Right cardiac atrium (tissue), 5 donors: ENCODE measurements around the gene CKAP2L. TPM values are rescaled to one million over a fixed set of nuclear protein-coding genes. Genes with fewer than 3 reads are reported as not detected.

Experiments
- ATAC-seq, 2 donors: fragments of 200-7000 bp; cut with Tn5 transposase; one replicate each; pipeline versions ENCODE4 v1.8.0 to v1.9.1; 2020; ENCODE audit warnings: moderate library complexity in 2 of 2, mild to moderate bottlenecking in 1 of 2
- DNase-seq, 3 donors: peaks; one replicate each; pipeline ENCODE4 v3.0.0-alpha.2; 2020
- H3K27ac ChIP-seq: one replicate; pipeline ENCODE4 v1.5.1; 2013; ENCODE audit warnings: mild to moderate bottlenecking, low read length, control low read depth, moderate library complexity
- H3K27me3 ChIP-seq: one replicate; pipeline ENCODE4 v1.6.1; 2013; ENCODE audit not compliant: control insufficient read depth, insufficient read depth
- H3K4me1 ChIP-seq: one replicate; pipeline ENCODE4 v1.6.1; 2013; ENCODE audit warnings: low read length; ENCODE audit not compliant: control insufficient read depth, insufficient read depth
- H3K4me3 ChIP-seq: one replicate; pipeline ENCODE4 v1.5.1; 2013; ENCODE audit warnings: low read length, control low read depth
- H3K9me3 ChIP-seq: one replicate; pipeline ENCODE4 v1.6.1; 2013; ENCODE audit warnings: low read length; ENCODE audit not compliant: control insufficient read depth
- WGBS: extraction: QIAGEN DNeasy Blood & Tissue Kit; methylation state at CpG from one replicate; pipeline ENCODE4 v1.1.7; 2013; 5-methylcytosine and 5-hydroxymethylcytosine counted together
- intact Hi-C, 4 donors: fragments of 100-400 bp; cut with DNase I; formaldehyde crosslinking; loops; one replicate each; pipeline versions ENCODE4 v1.11.0 to v1.14.0; 2022 to 2023
- polyA plus RNA-seq: library from polyadenylated mRNA; stranded (reverse); fragments of 200-250 nt; gene quantifications from one replicate; pipeline ENCODE4 v1.2.3, GENCODE V29; 2013
- total RNA-seq, 4 donors: library from RNA; stranded (reverse); fragmentation: NEBNext Ultra II Directional; extraction: Animal tissue kit (Norgen Biotek cat#: 25700); gene quantifications; one replicate each; pipeline ENCODE4 v1.2.1, GENCODE V29; 2021
- donor health status: healthy with polysubstance abuse.
- donor health status: DM: no; HTN: yes; CAD: no.
- donor health status: DM: no; HTN: no; CAD: no.
- donor health status: DM: no; HTN: yes; CAD: no; lungs with severe emphysema.
- donor health status: DM: yes; HTN: yes; CAD: no.

Gene CKAP2L
- total and polyA plus RNA-seq, 5 donors: 0.26 to 0.46 TPM; not detected in 3

GRCh38 chr2:112688086-112688880 is 76.1 kb downstream of the CKAP2L start:
- intact Hi-C loops: no loop called here
- Histone ChIP-seq H3K27ac (no peak overlapping the region), H3K27me3 (no peaks in the 10 kb centered on the region), H3K4me3 (no peak overlapping the region), H3K9me3 (no peaks in the 10 kb centered on the region), H3K4me1 (no peaks in the 10 kb centered on the region)
- 90% methylated on average over 14 of the region's 14 CpGs for whole genome bisulfite sequencing
- ATAC-seq (peak in 1 of 2 donors; percentile 56), DNase-seq (no peak)

- intact Hi-C loops: no loop called here
- no peaks in the 10 kb centered on the region for H3K9me3 ChIP-seq
- no peaks in the 10 kb centered on the region for H3K4me1 ChIP-seq
- DNase-seq (no peak), ATAC-seq (no peak)
- no peak overlapping the region for H3K4me3 ChIP-seq
- whole genome bisulfite sequencing: 86% methylated on average over 6 of the region's 6 CpGs
- no peaks in the 10 kb centered on the region for H3K27me3 ChIP-seq
- no peak overlapping the region for H3K27ac ChIP-seq
Observed at GRCh38 chr2:112687522-112687921, 76.9 kb downstream of the CKAP2L start.

Other genes starting within 250 kb of the CKAP2L start
- gene POLR1B, start 222.1 kb downstream of the CKAP2L start, total RNA-seq: 10 to 100 TPM in 3 of 4 donors, 1 to 10 TPM in 1; 9.9 to 13.8 (median 10.7) TPM
- gene POLR1B, start 222.1 kb downstream of the CKAP2L start, polyA plus RNA-seq: 3.1 TPM
- 10 to 100 TPM; 26.5 to 31.2 (median 29.6) TPM for gene CHCHD5, start 180.0 kb downstream of the CKAP2L start, total RNA-seq
- gene CHCHD5, start 180.0 kb downstream of the CKAP2L start, polyA plus RNA-seq: 37.2 TPM
- gene SLC20A1, start 118.7 kb downstream of the CKAP2L start, total RNA-seq: 10 to 100 TPM; 14.2 to 24.2 (median 15.6) TPM
- gene SLC20A1, start 118.7 kb downstream of the CKAP2L start, polyA plus RNA-seq: 8.6 TPM
- not detected for gene NT5DC4, start 43.6 kb downstream of the CKAP2L start, total RNA-seq
- gene NT5DC4, start 43.6 kb downstream of the CKAP2L start, polyA plus RNA-seq: not detected
- gene IL1A, start 19.9 kb upstream of the CKAP2L start, total RNA-seq: not detected
- not detected for gene IL1A, start 19.9 kb upstream of the CKAP2L start, polyA plus RNA-seq
- 1 to 10 TPM in 2 of 4 donors, under 1 TPM in 1, not detected in 1; 0.14 to 2.1 (median 1.7) TPM for gene IL1B, start 72.2 kb upstream of the CKAP2L start, total RNA-seq
- gene IL1B, start 72.2 kb upstream of the CKAP2L start, polyA plus RNA-seq: 0.70 TPM
- gene IL37, start 146.6 kb upstream of the CKAP2L start, total RNA-seq: not detected
- not detected for gene IL37, start 146.6 kb upstream of the CKAP2L start, polyA plus RNA-seq
- gene IL36G, start 213.4 kb upstream of the CKAP2L start, total RNA-seq: not detected
- not detected for gene IL36G, start 213.4 kb upstream of the CKAP2L start, polyA plus RNA-seq
- gene IL36A, start 240.8 kb upstream of the CKAP2L start, total RNA-seq: not detected
- gene IL36A, start 240.8 kb upstream of the CKAP2L start, polyA plus RNA-seq: not detected